GM18873 (cell line): ENCODE data around the gene RALGDS.
"Not testable (repeated sequence)": the region's sequence is repeated elsewhere in the genome, so short reads cannot be mapped to it uniquely, and the experiment has no call there.

Experiments used
- ATAC-seq: cut with Tn5 transposase; IDR thresholded peaks from one replicate; pipeline ENCODE4 v1.9.1; 2021; ENCODE audit warnings: mild to moderate bottlenecking, moderate library complexity, moderate number of reproducible peaks; ENCODE audit not compliant: unreplicated experiment, low FRiP score

The RALGDS gene

DNA sequence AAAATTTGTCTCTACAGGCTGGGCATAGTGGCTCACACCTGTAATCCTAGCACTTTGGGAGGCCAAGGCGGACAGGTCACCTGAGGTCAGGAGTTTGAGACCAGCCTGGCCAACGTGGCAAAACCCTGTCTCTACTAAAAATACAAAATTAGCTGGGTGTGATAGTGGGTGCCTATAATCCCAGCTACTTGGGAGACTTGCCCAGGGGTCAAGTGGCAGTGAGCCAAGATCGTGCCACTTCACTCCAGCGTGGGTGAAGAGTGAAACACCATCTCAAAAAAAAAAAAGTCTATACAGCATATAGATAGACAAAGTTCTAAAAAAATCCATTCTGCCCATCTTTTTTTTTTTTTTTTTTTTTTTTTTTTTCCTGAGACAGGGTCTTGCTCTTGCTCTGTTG lies 26.7 kb downstream of the RALGDS start:
- ATAC-seq = not testable (repeated sequence)

DNA sequence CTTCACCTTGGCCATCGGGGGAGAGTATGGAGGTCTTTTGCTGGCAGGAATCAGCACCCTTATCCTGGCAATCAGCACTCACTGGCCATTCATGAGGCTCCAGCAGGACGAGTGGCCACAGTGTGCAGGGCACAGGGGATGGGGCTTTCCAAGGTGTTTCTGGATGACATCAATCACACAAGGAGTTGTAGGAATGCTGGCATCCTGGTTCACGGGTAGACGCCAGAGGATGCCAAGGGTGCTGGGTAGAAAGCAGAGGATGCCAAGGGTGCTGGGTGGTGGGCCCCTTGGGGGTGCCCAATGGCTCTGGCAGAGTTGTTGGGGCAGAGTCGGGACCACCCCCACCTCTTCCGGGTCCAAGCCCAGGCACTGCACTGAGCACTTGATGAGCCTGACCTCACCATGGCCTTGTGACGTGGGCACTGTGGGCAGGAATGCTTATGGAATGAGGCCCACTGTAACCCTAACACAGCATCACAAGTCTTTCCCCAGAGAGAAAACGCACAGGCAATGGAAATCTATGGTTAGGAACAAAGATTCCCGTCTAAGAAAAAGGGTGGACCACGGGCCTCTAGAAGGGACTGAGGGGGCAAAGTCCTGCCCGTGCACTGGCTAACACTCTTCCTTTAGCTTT lies 30.2 kb downstream of the RALGDS start:
- no peak for ATAC-seq

DNA sequence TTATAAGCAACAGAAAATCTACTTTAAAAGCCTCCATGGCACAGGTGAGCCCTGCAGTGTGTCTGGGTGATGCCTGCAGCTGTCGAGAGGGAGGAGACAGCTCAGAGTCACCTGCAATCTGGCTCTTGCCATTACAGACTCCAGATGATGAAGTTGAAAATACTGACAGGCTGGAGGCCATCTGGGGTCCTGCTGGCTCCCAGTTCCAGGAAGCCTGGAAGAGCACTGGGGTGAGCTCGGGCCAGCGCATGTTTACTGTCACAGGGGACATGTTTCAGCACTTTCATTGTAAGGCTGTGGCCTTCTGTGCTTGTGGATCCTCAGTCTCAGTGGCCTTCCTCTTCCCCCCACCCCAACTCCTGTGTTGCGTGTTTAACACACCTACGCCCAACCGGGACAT lies 30.9 kb downstream of the RALGDS start:
- no peak for ATAC-seq

GRCh38 chr9:133089271-133089671 lies 31.8 kb downstream of the RALGDS start:
- ATAC-seq = no peak

DNA sequence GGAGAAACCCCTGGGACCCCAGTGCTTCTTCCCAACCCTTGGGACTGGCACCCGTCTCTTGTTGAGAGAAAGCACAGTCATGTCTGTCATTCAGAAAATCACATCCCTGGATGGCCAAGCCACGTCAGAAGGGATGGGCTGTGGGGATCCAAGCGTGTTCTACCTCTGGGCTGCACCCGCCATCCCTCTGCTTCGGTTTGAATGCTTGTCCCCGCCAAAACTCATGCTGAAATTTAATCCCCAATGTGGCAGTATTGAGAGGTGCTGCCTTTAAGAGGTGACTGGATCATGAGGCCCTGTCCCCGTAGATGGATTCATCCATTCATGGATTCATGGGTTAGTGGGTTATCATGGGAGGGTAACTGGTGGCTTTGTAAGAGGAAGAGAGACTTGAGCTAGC lies 32.3 kb downstream of the RALGDS start:
- ATAC-seq = no peak

DNA sequence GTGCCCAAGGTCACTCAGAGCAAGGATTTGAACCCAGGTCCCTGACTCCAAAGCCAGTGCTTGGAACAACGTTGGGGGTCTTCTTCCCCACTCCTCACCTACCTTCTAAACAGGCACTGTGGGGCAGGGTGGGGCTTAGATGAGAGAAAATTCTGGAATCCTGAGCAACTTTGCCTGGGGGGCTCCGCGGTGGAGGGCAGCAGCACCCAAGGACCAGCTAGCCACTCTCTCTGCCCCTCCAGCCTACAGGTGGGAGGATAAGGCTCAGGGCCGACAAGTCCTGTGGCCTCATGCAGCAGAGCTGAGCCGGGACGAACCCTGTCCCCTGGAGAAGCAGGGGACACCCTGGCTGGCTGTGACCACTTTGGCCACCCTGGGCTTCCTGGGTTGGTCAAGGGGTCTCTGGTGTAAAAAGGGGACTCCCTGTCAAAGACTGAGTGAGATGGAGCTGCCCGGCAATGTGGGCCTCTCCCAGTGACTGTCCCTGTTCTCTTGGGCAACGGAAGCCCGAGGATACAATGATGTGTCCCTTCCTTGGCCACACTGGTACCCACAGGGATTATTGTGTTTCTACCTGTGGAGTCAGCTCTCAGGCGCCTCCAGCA lies 32.8 kb downstream of the RALGDS start:
- ATAC-seq = no peak

DNA sequence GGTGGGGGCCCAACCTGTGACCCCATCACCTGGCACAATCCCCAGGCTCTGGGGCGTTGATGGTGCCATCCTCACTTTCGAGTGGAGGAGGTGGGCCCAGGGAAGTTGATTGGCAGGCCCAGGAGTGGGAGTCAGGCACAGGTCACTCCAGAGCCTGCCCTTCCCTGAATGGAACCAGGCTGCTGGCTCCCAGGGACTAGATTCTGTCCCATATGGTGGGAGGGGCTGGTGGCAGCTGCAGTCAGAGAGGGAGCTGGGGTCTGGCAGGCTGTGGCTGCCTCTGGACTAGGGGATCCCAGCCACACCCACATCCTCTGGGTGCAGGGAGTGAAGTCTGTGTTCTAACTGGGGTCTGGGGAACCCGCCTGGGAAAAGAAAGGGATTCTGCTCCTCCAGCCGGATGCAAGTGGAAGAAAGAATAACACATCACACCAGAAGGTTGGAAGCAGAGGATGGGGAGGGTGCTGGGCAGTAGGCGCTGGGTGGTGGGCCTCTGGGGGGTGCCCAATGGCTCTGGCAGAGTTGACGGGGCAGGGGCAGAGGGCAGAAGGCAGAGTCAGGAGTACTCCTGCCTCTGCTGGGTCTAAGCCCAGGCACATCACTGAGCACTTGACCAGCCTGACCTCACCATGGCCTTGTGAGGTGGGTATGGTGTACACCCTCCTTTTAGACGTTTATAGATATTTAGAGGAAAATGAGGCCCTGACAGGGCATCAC lies 33.5 kb downstream of the RALGDS start:
- ATAC-seq = no peak

GRCh38 chr9:133086894-133087293 lies 34.1 kb downstream of the RALGDS start:
- no peak for ATAC-seq

DNA sequence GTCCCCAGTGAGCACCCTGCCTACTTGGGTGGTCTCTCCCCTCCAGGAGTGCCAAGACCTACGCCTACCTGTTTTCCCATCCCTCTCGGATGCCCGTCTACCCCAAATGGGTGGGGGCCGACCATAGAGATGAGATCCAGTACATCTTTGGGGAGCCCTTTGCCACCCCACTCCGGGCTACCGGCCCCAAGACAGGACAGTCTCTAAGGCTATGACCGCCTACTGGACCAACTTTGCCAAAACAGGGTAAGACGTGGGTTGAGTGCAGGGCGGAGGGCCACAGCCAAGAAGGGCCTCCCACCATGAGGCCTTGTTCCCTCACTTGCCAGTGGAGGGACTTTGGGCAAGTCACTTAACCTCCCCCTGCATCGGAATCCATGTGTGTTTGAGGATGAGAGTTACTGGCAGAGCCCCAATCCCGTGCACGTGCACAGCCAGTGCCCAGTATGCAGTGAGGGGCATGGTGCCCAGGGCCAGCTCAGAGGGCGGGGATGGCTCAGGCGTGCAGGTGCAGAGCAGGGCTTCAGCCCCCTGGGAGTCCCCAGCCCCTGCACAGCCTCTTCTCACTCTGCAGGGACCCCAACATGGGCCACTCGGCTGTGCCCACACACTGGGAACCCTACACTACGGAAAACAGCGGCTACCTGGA lies 34.7 kb downstream of the RALGDS start:
- ATAC-seq = not testable (repeated sequence)

- not testable (repeated sequence) for ATAC-seq
Observed at GRCh38 chr9:133083688-133084087, 37.4 kb downstream of the RALGDS start.

DNA sequence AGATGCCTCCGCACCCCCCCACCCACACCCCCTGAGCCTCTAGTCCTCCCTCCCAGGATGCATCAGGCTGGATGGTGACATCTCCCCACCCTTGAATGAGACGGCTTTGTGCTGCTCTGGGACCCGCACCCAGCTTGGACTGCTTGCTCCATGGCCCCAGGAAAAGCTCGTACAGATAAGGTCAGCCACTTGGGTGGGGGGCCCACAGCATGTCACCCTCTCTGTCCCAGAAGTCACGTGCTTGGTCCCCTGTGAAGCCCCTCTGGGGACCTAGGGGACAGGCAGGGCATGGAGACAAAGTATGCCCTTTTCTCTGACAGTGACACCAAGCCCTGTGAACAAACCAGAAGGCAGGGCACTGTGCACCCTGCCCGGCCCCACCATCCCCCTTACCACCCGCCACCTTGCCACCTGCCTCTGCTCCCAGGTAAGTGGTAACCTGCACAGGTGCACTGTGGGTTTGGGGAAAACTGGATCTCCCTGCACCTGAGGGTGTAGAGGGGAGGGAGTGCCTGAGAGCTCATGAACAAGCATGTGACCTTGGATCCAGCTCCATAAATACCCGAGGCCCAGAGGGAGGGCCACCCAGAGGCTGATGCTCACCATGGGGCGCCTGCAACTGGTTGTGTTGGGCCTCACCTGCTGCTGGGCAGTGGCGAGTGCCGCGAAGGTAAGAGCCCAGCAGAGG lies 38.9 kb downstream of the RALGDS start:
- ATAC-seq = not testable (repeated sequence)

- not testable (repeated sequence) for ATAC-seq
Observed at GRCh38 chr9:133080786-133081779, 40.0 kb downstream of the RALGDS start.

- ATAC-seq = no peak
Observed at GRCh38 chr9:133080161-133080560, 40.9 kb downstream of the RALGDS start.

DNA sequence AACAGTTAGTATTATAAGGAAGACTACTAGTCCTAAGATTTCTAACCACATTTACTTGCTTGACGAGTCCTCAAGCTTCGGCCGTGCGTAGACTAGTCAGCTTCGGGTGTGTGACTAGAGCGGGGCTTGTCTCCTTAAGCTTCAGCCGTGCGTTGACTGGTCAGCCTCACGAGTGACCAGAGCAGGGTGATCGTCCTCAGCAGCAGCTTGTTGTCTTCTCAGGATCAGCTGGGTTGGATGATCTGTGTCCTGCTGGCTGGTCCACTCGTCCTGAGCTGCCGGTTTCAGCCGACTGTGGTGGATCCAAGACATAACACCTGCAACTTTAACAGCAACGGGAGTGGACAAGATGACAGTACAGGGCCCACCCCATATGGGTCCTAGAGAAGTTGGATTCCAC lies 42.6 kb downstream of the RALGDS start:
- ATAC-seq = no peak

GRCh38 chr9:133076691-133077090 lies 44.3 kb downstream of the RALGDS start:
- no peak for ATAC-seq

DNA sequence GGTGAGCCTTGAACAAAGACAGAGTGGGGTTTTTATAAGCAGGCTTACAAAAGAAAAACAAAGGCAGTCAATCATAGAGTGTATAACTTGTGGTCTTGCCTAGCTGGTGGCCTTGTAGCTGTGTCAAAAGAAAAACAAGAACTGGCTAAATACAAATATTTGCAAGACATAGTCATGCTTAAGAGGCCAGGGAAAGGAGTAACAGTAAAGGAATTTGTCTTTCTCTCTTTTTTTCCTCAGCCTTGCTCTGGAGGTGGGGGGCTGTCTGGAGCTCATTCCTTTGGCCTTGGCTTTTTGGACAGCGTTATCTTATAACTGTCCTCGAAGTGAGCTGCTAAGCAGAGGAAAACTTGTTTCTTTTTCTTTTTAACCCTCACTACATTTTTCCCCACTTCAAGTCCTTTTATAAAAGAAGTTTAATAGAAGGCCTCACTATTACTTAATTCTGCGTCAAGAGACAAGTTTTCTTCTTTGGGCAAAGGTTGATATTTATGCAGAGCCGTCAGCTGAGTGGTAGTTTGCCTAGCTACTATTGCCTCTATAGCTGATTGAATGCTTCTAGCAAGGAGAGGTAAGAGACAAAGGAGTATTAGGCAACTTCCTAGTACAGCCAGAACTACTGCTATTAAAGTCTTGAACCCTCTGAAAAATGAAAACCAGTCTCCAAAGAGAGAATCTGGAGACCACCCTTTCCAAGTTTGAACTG lies 45.0 kb downstream of the RALGDS start:
- ATAC-seq = no peak

GRCh38 chr9:133074111-133074651 lies 46.9 kb downstream of the RALGDS start:
- ATAC-seq = no peak

DNA sequence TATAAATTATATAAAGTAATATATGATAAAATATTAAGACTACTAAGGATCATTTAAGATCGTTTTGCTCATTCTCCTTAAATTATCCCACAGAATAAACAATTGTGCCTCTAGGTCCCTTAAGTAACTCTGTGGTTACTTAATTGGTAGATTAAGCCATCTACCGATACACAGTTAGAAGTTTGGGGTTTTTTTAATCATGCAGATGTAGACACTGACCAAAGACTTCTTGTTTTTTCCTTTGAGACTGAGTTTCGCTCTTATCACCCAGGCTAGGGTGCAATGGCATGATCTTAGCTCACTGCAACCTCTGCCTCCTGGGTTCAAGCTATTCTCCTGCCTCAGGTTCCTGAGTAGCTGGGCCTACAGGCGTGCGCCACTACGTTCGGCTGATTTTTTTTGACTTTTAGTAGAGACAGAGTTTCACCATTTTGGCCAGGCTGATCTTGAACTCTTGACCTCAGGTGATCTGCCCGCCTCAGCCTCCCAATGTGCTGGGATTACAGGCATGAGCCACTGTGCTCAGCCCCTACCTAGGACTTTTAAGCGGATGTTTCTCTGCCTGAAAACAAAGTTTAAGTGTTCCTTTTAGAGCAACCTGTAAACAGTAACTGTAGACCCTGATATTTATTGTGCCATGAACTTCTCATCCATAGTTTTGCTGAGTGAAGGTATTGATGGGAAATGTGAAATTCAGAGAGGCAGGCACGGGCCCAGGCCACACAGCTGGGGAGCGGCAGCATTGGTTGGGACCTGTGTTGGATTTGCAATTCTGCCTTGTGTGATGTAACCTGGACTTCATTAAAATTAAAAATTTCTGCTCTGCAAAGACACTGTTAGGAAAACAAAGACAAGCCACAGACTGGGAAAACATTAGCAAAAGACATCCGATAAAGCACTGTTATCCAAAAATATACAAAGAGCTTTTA lies 47.7 kb downstream of the RALGDS start:
- no peak for ATAC-seq
